H1 (cell line): Measurements from ENCODE around the gene EFHD1. TPM values are rescaled to one million over a fixed set of nuclear protein-coding genes. Genes with fewer than 3 reads are reported as not detected.

Experiments used
- polyA plus RNA-seq, 7 experiments: library from polyadenylated mRNA; depleted of rRNA in 3 of 7; stranded (reverse) in 5 of 7; unstranded in 2 of 7; fragments of >200 nt in 5 of 7; fragments of 200-250 nt in 2 of 7; gene quantifications; 1 replicate in 5 of 7; 2 replicates in 1 of 7; 4 replicates in 1 of 7; pipeline versions ENCODE4 v1.2.1 to v1.2.3, GENCODE V29; 2011 to 2013; ENCODE audit warnings: missing spikeins in 2 of 7, mixed read lengths in 2 of 7
- small RNA-seq: library from polyadenylated mRNA; stranded (forward); fragments of <200 nt; extraction: miRNeasy Mini kit (QIAGEN cat#:217004); gene quantifications from one replicate; pipeline ENCODE3, GENCODE V24; 2013; ENCODE audit not compliant: insufficient read depth
- total RNA-seq: library from RNA; stranded (reverse); fragmentation: NEBNext Ultra II Directional; extraction: Animal tissue kit (Norgen Biotek cat#: 25700); gene quantifications from 2 replicates; pipeline ENCODE4 v1.2.1, GENCODE V29; 2021

The EFHD1 gene
- total and polyA plus RNA-seq, 2 of the 8 experiments (the other 6 are each of a cell fraction or from before 2014, with no cell fraction given): 3.4 to 4.5 TPM

Small RNA genes lying within 50 kb of the gene (small RNA-seq; reads per million reads assigned to genes)
- not detected for gene RN7SL359P

Other genes with a start within 250 kb of the EFHD1 start
- 0.56 and 0.75 TPM in 2 replicates for gene ALPG, start 226.8 kb upstream of the EFHD1 start, total RNA-seq
- gene ALPG, start 226.8 kb upstream of the EFHD1 start, polyA plus RNA-seq (2011; rRNA removed): 2.1 and 3.2 TPM in 2 replicates
- gene ALPI, start 177.5 kb upstream of the EFHD1 start, total RNA-seq: not detected in 2 replicates
- gene ALPI, start 177.5 kb upstream of the EFHD1 start, polyA plus RNA-seq (2011; rRNA removed): not detected in 2 replicates
- 6.5 and 7.7 TPM in 2 replicates for gene ECEL1, start 145.8 kb upstream of the EFHD1 start, total RNA-seq
- gene ECEL1, start 145.8 kb upstream of the EFHD1 start, polyA plus RNA-seq (2011; rRNA removed): 20.2 and 27.9 TPM in 2 replicates
- not detected in 2 replicates for gene PRSS56, start 113.2 kb upstream of the EFHD1 start, total RNA-seq
- 0.03 and 0.11 TPM in 2 replicates for gene PRSS56, start 113.2 kb upstream of the EFHD1 start, polyA plus RNA-seq (2011; rRNA removed)
- gene CHRND, start 107.4 kb upstream of the EFHD1 start, total RNA-seq: not detected in 2 replicates
- gene CHRND, start 107.4 kb upstream of the EFHD1 start, polyA plus RNA-seq (2011; rRNA removed): 0.11 and 0.24 TPM in 2 replicates
- gene CHRNG, start 93.9 kb upstream of the EFHD1 start, total RNA-seq: not detected in 2 replicates
- 0.05 TPM in 2 replicates for gene CHRNG, start 93.9 kb upstream of the EFHD1 start, polyA plus RNA-seq (2011; rRNA removed)
- gene TIGD1, start 83.0 kb upstream of the EFHD1 start, total RNA-seq: 7.9 and 8.3 TPM in 2 replicates
- gene TIGD1, start 83.0 kb upstream of the EFHD1 start, polyA plus RNA-seq (2011; rRNA removed): 4.2 and 4.7 TPM in 2 replicates
- 114 and 116 TPM in 2 replicates for gene EIF4E2, start 82.9 kb upstream of the EFHD1 start, total RNA-seq
- 38.0 and 39.4 TPM in 2 replicates for gene EIF4E2, start 82.9 kb upstream of the EFHD1 start, polyA plus RNA-seq (2011; rRNA removed)
- 58.2 and 62.0 TPM in 2 replicates for gene GIGYF2, start 63.7 kb downstream of the EFHD1 start, total RNA-seq
- gene GIGYF2, start 63.7 kb downstream of the EFHD1 start, polyA plus RNA-seq (2011; rRNA removed): 19.3 and 22.3 TPM in 2 replicates
- not detected in 2 replicates for gene KCNJ13, start 143.0 kb downstream of the EFHD1 start, total RNA-seq
- not detected in 2 replicates for gene KCNJ13, start 143.0 kb downstream of the EFHD1 start, polyA plus RNA-seq (2011; rRNA removed)
- 1.6 and 2.1 TPM in 2 replicates for gene SNORC, start 236.7 kb downstream of the EFHD1 start, total RNA-seq
- 1.8 and 2.8 TPM in 2 replicates for gene SNORC, start 236.7 kb downstream of the EFHD1 start, polyA plus RNA-seq (2011; rRNA removed)